ENCODE data around the gene HDAC4.

The HDAC4 gene

GRCh38 chr2:239112127-239112774, 288.6 kb downstream of the HDAC4 start:
- Histone ChIP-seq H3K27ac (peak overlapping the region in 8 of 11 experiments; percentile 55 to 99 (median 74); a peak in 12 of 22 replicates), H3K9ac (peak overlapping the region in 8 of 11 experiments; percentile 30 to 70 (median 58); a peak in 13 of 22 replicates), H3K9me3 (replicated peaks in 1 of 11) (no peaks in the 10 kb centered on the region), H3K4me1 (peaks cover 50 to 100% (median 93%) of the 10 kb centered on the region in 10 experiments), H3K4me2 (peak overlapping the region; percentile 85 to 100 (median 98); a peak in 19 of 22 replicates), H3K27me3 (0 out of 22 replicates have a peak, but pooled peaks cover 0 to 4% (median 0%) of the 10 kb centered on the region in 11 experiments), H4K20me1 (peaks cover 0 to 90% (median 13%) of the 10 kb centered on the region in 11 experiments; a peak in 13 of 22 replicates), H3K36me3 (peaks cover 15 to 61% (median 47%) of the 10 kb centered on the region in 11 experiments), H3K4me3 (no peak overlapping the region)
- TF ChIP-seq Cebpa-rat (IDR thresholded peaks at IDR 0.05): no peak

GRCh38 chr2:239111401-239112100, 289.3 kb downstream of the HDAC4 start:
- no peak overlapping the region for H3K4me3 ChIP-seq
- 0 out of 22 replicates have a peak overlapping the region, but pooled peaks of 1 of the 11 experiments have one; percentile 96 for H3K27ac ChIP-seq
- H3K9me3 ChIP-seq (replicated peaks in 1 of 11): no peaks in the 10 kb centered on the region
- H3K4me1 ChIP-seq: peaks cover 43 to 100% (median 93%) of the 10 kb centered on the region in 10 experiments
- peaks cover 22 to 68% (median 52%) of the 10 kb centered on the region in 11 experiments for H3K36me3 ChIP-seq
- TF ChIP-seq Cebpa-rat (IDR thresholded peaks at IDR 0.05): no peak
- H3K27me3 ChIP-seq: no peaks in the 10 kb centered on the region
- H3K4me2 ChIP-seq: peak overlapping the region in 8 of 11 experiments; percentile 95 to 100 (median 98); a peak in 16 of 22 replicates
- peaks cover 0 to 90% (median 19%) of the 10 kb centered on the region in 11 experiments; a peak in 13 of 22 replicates for H4K20me1 ChIP-seq
- H3K9ac ChIP-seq: 0 out of 22 replicates have a peak overlapping the region, but pooled peaks of 1 of the 11 experiments have one; percentile 12

GRCh38 chr2:239110595-239111048, 290.2 kb downstream of the HDAC4 start:
- peak overlapping the region in 8 of 11 experiments; percentile 54 to 100 (median 96); a peak in 17 of 22 replicates for H3K4me2 ChIP-seq
- H3K4me1 ChIP-seq: peaks cover 33 to 93% (median 84%) of the 10 kb centered on the region in 10 experiments
- TF ChIP-seq Cebpa-rat (IDR thresholded peaks at IDR 0.05): no peak
- H3K4me3 ChIP-seq: no peak overlapping the region
- peaks cover 26 to 77% (median 56%) of the 10 kb centered on the region in 11 experiments for H3K36me3 ChIP-seq
- peaks cover 0 to 91% (median 24%) of the 10 kb centered on the region in 11 experiments; a peak in 13 of 22 replicates for H4K20me1 ChIP-seq
- no peaks in the 10 kb centered on the region for H3K9me3 ChIP-seq (replicated peaks in 1 of 11)
- H3K27me3 ChIP-seq: no peaks in the 10 kb centered on the region
- H3K9ac ChIP-seq: peak overlapping the region in 4 of 11 experiments; percentile 6 to 29 (median 20); a peak in 2 of 22 replicates
- H3K27ac ChIP-seq: peak overlapping the region in 2 of 11 experiments; percentile 14 to 34; a peak in 2 of 22 replicates

GRCh38 chr2:239109928-239110545, 290.8 kb downstream of the HDAC4 start:
- Histone ChIP-seq H4K20me1 (peaks cover 0 to 91% (median 28%) of the 10 kb centered on the region in 11 experiments; a peak in 13 of 22 replicates), H3K36me3 (peaks cover 32 to 80% (median 62%) of the 10 kb centered on the region in 11 experiments), H3K4me3 (no peak overlapping the region), H3K27ac (0 out of 22 replicates have a peak overlapping the region, but pooled peaks of 1 of the 11 experiments have one; percentile 26), H3K4me2 (peak overlapping the region in 9 of 11 experiments; percentile 9 to 100 (median 95); a peak in 17 of 22 replicates), H3K9ac (peak overlapping the region in 3 of 11 experiments; percentile 0 to 29 (median 27); a peak in 2 of 22 replicates), H3K4me1 (peaks cover 28 to 87% (median 78%) of the 10 kb centered on the region in 10 experiments), H3K9me3 (replicated peaks in 1 of 11) (no peaks in the 10 kb centered on the region), H3K27me3 (no peaks in the 10 kb centered on the region)
- TF ChIP-seq Cebpa-rat (IDR thresholded peaks at IDR 0.05): no peak

GRCh38 chr2:239109041-239109927, 291.5 kb downstream of the HDAC4 start:
- H3K36me3 ChIP-seq: peaks cover 39 to 84% (median 70%) of the 10 kb centered on the region in 11 experiments
- no peaks in the 10 kb centered on the region for H3K9me3 ChIP-seq (replicated peaks in 1 of 11)
- peak overlapping the region in 8 of 11 experiments; percentile 54 to 100 (median 96); a peak in 16 of 22 replicates for H3K4me2 ChIP-seq
- H3K9ac ChIP-seq: peak overlapping the region in 1 of 11 experiments; percentile 23; a peak in 1 of 22 replicates
- H3K27me3 ChIP-seq: no peaks in the 10 kb centered on the region
- H3K4me3 ChIP-seq: no peak overlapping the region
- TF ChIP-seq Cebpa-rat (IDR thresholded peaks at IDR 0.05): no peak
- H3K4me1 ChIP-seq: peaks cover 20 to 80% (median 71%) of the 10 kb centered on the region in 10 experiments
- H4K20me1 ChIP-seq: peaks cover 0 to 86% (median 28%) of the 10 kb centered on the region in 11 experiments; a peak in 13 of 22 replicates
- H3K27ac ChIP-seq: peak overlapping the region in 1 of 11 experiments; percentile 26; a peak in 1 of 22 replicates

GRCh38 chr2:239108459-239108858, 292.4 kb downstream of the HDAC4 start:
- no peak overlapping the region for H3K4me3 ChIP-seq
- H4K20me1 ChIP-seq: peaks cover 0 to 93% (median 26%) of the 10 kb centered on the region in 11 experiments; a peak in 14 of 22 replicates
- TF ChIP-seq Cebpa-rat (IDR thresholded peaks at IDR 0.05): no peak
- peaks cover 12 to 71% (median 63%) of the 10 kb centered on the region in 10 experiments for H3K4me1 ChIP-seq
- no peaks in the 10 kb centered on the region for H3K27me3 ChIP-seq
- H3K9ac ChIP-seq: no peak overlapping the region
- no peak overlapping the region for H3K27ac ChIP-seq
- H3K36me3 ChIP-seq: peaks cover 47 to 93% (median 78%) of the 10 kb centered on the region in 11 experiments
- H3K4me2 ChIP-seq: peak overlapping the region in 4 of 11 experiments; percentile 73 to 100 (median 96); a peak in 4 of 22 replicates
- no peaks in the 10 kb centered on the region for H3K9me3 ChIP-seq (replicated peaks in 1 of 11)

GRCh38 chr2:239107936-239108335, 292.9 kb downstream of the HDAC4 start:
- TF ChIP-seq Cebpa-rat (IDR thresholded peaks at IDR 0.05): no peak
- H3K4me1 ChIP-seq: peaks cover 7 to 66% (median 57%) of the 10 kb centered on the region in 10 experiments
- peaks cover 52 to 98% (median 83%) of the 10 kb centered on the region in 11 experiments for H3K36me3 ChIP-seq
- H4K20me1 ChIP-seq: peaks cover 0 to 97% (median 25%) of the 10 kb centered on the region in 11 experiments; a peak in 14 of 22 replicates
- H3K27me3 ChIP-seq: no peaks in the 10 kb centered on the region
- H3K9me3 ChIP-seq (replicated peaks in 1 of 11): no peaks in the 10 kb centered on the region
- no peak overlapping the region for H3K4me3 ChIP-seq
- H3K9ac ChIP-seq: no peak overlapping the region
- no peak overlapping the region for H3K27ac ChIP-seq
- 0 out of 22 replicates have a peak overlapping the region, but pooled peaks of 1 of the 11 experiments have one; percentile 10 for H3K4me2 ChIP-seq

All from BLaER1 treated with 17β-estradiol and CSF1 and Interleukin-3, amounts not matched to agents 10 nM and 100 nM (cell line).